UCSD-AML1 (cell line): ENCODE results near the gene UGT2B10.

Experiments
- DNase-seq: peaks from one replicate; lab custom pipeline; 2025; ENCODE audit not compliant: unreplicated experiment; lab: John Stamatoyannopoulos, UW

The UGT2B10 gene

DNA sequence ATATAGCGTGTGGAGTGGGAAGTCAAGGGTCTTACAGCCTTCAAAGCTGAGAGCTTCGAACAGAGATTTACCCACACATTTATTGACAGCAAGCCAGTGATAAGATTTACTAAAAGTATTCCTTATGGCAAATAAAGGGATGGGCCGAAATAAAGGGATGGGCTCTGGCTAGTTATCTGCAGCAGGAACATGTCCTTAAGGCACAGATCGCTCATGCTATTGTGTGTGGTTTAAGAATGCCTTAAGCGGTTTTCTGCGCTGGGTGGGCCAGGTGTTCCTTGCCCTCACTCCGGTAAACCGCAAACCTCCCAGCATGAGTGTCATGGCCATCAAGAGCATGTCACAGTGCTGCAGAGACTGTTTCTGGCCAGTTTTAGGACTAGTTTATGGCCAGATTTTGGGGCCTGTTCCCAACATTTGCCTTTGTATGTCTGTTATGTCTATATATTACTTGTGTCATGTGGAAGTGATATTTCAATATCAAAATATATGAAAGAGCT lies 53.5 kb downstream of the UGT2B10 start:
- DNase-seq: no peak

DNA sequence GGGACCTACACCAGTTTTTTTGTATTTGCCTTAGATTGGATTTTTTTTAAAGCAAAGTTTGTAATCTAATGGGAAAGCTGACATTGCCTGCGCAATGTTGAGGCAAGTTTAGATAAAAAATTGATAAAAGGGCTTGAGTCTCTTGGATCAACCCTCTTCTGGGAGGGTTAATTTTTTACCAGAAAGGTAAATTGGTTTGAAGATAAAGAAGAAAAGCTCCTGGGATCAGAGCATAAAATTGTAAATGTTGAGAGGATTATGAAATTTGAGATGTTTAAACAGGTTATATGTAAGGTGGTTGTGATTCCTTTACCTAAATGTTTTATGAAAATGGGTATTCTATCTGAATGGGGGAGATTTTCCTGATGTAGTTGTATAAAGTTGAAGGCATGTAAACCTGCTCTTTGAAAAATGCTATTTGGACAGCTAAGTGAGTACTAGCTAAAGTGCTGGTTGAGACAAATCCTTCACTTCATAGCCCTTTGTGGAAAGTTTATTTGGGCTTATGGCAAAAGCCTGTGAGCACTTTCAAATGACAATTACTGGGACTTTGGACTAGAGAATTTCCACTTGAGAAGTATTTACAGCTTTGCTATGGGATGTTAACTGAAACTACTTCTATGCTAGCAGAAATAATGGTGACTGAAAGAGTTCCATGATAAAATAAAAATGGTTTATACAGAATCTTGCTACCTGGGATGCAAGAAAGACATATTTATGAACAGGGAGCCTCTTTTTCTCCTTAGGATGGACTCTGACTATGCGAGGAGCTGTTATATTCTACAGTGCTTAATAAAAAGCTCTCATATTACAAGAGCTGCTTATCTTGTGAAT lies 56.2 kb downstream of the UGT2B10 start:
- no peak for DNase-seq

DNA sequence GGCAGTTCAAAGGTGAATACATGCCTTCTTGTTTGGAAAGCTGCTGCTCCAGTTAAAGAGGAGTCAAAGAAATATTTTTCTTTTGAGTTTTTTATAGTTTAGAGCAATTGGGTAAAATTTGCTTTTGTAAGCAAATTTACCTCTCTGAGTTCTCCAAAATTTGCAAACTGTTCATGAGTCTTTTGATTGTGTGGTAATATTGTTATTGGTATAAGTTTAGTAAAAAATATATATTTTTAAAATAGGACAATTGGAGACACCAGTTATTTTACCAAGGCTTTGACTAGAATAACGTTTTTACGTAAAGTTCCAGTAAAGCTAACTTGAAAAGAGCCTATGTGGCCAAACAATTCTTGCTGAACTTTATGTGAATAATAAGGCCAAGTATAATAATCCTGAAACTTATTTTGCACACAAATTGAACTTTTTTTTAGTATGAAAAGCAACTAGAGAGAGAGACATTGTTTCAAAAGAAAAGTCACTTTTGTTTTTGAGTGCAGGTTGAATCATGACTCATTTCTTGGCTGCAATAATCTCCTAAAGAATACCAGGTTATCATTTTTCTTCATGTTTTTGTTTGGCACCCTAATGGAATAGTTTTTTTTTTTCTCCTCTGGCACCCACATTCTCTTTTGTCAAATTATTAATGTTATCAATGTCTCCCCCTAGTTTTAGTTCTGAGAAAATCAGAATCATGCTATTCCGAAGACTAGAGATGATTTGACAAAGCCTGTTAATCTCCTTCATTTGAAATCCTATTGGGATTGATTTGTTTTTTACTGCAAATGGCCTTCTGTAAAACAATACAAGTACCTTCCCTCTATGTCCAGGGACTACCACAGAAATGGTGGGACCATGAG lies 57.1 kb downstream of the UGT2B10 start:
- no peak for DNase-seq

GRCh38 chr4:68874507-68874906 lies 58.7 kb downstream of the UGT2B10 start:
- no peak for DNase-seq

DNA sequence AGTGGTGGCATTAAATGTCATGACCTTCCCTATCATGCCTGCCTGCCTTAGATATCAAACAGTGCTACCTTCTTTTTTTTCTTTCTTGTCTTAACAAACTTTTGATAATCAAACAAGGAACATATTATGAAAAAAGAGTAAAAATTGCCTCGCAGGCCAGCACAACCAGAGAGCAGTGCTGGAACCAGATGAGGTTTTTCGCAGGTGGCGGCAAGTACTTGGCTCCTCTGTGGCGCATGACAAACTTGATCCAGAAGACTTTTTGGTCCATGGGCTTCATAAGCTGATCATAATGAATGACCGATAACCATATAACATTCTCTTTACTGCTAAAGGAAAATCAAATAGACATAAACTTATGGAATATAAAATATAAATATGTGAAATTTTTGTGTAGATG lies 61.8 kb downstream of the UGT2B10 start:
- DNase-seq: no peak

DNA sequence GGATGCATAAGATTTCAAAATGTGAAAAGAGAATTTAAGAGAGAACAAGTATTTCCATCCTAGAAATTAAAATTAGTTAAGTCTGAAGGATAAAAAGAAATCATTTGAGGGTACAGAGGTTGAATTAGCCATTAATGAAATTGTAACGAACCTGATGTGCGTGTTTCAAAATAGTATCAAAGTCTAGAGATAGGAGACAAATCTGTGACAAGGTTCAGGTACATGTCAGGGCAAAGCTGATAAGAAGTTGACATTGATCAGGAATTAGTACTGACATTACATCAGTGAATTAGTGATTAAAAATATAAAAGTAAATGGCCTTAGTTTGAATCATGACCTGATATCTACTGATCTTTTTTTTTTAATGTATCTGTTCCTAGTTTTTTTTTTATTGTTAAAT lies 62.3 kb downstream of the UGT2B10 start:
- no peak for DNase-seq
